Tibial nerve (tissue), 4 donors: ENCODE measurements around the gene UQCRFS1.

ENCODE experiments used
- CTCF ChIP-seq, 5 experiments: fragments of 200-600 bp in 3 of 5; fragments of 450-650 bp in 2 of 5; sonication (generic) in 3 of 5; IDR thresholded peaks; one replicate each; pipeline ENCODE4 v1.5.1; 2016 to 2019; ENCODE audit warnings: antibody characterized with exemption in 5 of 5, mild to moderate bottlenecking in 3 of 5, moderate library complexity in 2 of 5
- EP300 ChIP-seq, 2 donors: sonication (generic); formaldehyde crosslinking; IDR thresholded peaks; one replicate each; pipeline ENCODE4 v1.6.1; 2017; ENCODE audit warnings: antibody characterized with exemption in 2 of 2, mild to moderate bottlenecking in 1 of 2
- POLR2A ChIP-seq, 2 donors: fragments of 450-650 bp; IDR thresholded peaks; one replicate each; pipeline ENCODE4 v1.6.1; 2017; ENCODE audit warnings: antibody characterized with exemption in 2 of 2, mild to moderate bottlenecking in 2 of 2, moderate library complexity in 2 of 2

- TF ChIP-seq POLR2A (IDR thresholded peaks at IDR 0.05) = no peak
- no peak for TF ChIP-seq CTCF (IDR thresholded peaks at IDR 0.05)
- TF ChIP-seq EP300 (IDR thresholded peaks at IDR 0.05) = no peak
These were observed 50.3 kb downstream of the UQCRFS1 start for GRCh38 chr19:29162694-29163093.
